A673 (cell line): Measurements from ENCODE around the gene HSDL2. TPM values are rescaled to one million over a fixed set of nuclear protein-coding genes. Genes with fewer than 3 reads are reported as not detected.
"Not testable (repeated sequence)": the region's sequence is repeated elsewhere in the genome, so short reads cannot be mapped to it uniquely, and the experiment has no call there.

Experiments
- BruUV-seq: library from RNA; stranded (reverse); fragments of 400-500 nt; replicated peaks from 2 replicates; lab custom pipeline; 2021; lab: Mats Ljungman, UMichigan
- CTCF ChIA-PET: fragments of 300-600 bp; sonication (Branson Sonifier 250); formaldehyde crosslinking; loops from one replicate; lab custom pipeline; 2022; ENCODE audit warnings: antibody characterized with exemption; lab: Charles Lee
- POLR2A ChIA-PET: fragments of 300-600 bp; sonication (Branson Sonifier 250); formaldehyde crosslinking; loops from one replicate; lab custom pipeline; 2022; ENCODE audit warnings: antibody characterized with exemption; ENCODE audit not compliant: low non-redundant PET; lab: Charles Lee
- DNase-seq: peaks from one replicate; pipeline ENCODE4 v3.0.0-alpha.2; 2015; ENCODE audit warnings: low spot score
- H3K27ac ChIP-seq: fragments of 200-600 bp; sonication (generic); 2 replicates; pipeline ENCODE4 v1.5.1; 2016; ENCODE audit warnings: mixed run types, low read depth, mild to moderate bottlenecking, mixed read lengths, antibody characterized with exemption, low read length; ENCODE audit not compliant: poor library complexity, severe bottlenecking
- H3K27me3 ChIP-seq: fragments of 200-600 bp; sonication (generic); replicated peaks from 2 replicates; pipeline ENCODE4 v1.6.1; 2017; ENCODE audit warnings: mixed run types, low read depth, mild to moderate bottlenecking, mixed read lengths, antibody characterized with exemption, low read length; ENCODE audit not compliant: insufficient read depth, poor library complexity
- H3K36me3 ChIP-seq: fragments of 200-600 bp; sonication (generic); 2 replicates; pipeline ENCODE4 v1.6.1; 2016; ENCODE audit warnings: mixed run types, mild to moderate bottlenecking, mixed read lengths, antibody characterized with exemption, low read length; ENCODE audit not compliant: insufficient read depth, poor library complexity, severe bottlenecking
- H3K4me1 ChIP-seq: fragments of 200-600 bp; sonication (generic); 2 replicates; pipeline ENCODE4 v1.6.1; 2017; ENCODE audit warnings: mixed run types, mild to moderate bottlenecking, mixed read lengths, antibody characterized with exemption, low read length; ENCODE audit not compliant: insufficient read depth, poor library complexity, severe bottlenecking
- H3K4me3 ChIP-seq: fragments of 200-600 bp; sonication (generic); 2 replicates; pipeline ENCODE4 v1.5.1; 2016; ENCODE audit warnings: low read depth, mixed run types, mild to moderate bottlenecking, mixed read lengths, low read length; ENCODE audit not compliant: poor library complexity, severe bottlenecking
- H3K9me3 ChIP-seq: fragments of 200-600 bp; sonication (generic); 2 replicates; pipeline ENCODE4 v1.6.1; 2016; ENCODE audit warnings: mixed run types, low read depth, mild to moderate bottlenecking, mixed read lengths, antibody characterized with exemption, low read length; ENCODE audit not compliant: poor library complexity, severe bottlenecking
- EZH2 ChIP-seq: fragments of 200-600 bp; sonication (generic); IDR thresholded peaks from 2 replicates; pipeline ENCODE4 v1.6.1; 2017; ENCODE audit warnings: borderline replicate concordance, low read depth, mild to moderate bottlenecking, mixed read lengths, antibody characterized with exemption, low read length; ENCODE audit not compliant: poor library complexity, severe bottlenecking
- intact Hi-C: fragments of 100-400 bp; cut with micrococcal nuclease; formaldehyde crosslinking; loops from one replicate; pipeline ENCODE4 v1.10.0; 2022; ENCODE audit not compliant: unreplicated experiment
- total RNA-seq: library from RNA; stranded (reverse); gene quantifications from 2 replicates; pipeline ENCODE4 v1.2.3, GENCODE V29; 2021
- TF ChIP-seq, protein P1 (sequence below): fragments of 300-800, 200-600 bp; sonication (generic); conservative IDR thresholded peaks from 2 replicates; pipeline ENCODE4 v1.5.1; 2017; ENCODE audit warnings: low read depth, mild to moderate bottlenecking, antibody characterized with exemption, low read length, moderate library complexity, mixed read lengths

The HSDL2 gene
- total RNA-seq, 1 experiment from 2014 or later = 28.2 TPM

DNA sequence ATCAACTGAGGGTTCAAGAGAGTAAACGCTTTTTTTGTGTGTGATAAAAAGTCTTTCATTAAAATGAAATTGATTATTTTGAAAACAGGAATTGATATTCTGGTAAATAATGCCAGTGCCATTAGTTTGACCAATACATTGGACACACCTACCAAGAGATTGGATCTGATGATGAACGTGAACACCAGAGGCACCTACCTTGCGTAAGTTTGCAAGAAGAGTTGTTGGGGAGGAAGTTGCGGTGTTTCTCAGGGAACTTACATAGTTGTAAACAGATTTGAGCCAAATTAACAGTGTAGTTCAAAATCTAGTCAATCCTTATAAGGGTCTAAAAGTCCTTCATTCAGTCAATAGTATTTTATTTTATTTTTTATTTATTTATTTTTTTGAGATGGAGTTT lies 28.9 kb downstream of the HSDL2 start:
- Histone ChIP-seq H3K4me3 (no peak overlapping the region), H3K27ac (no peak overlapping the region), H3K36me3 (no peaks in the 10 kb centered on the region), H3K9me3 (no peaks in the 10 kb centered on the region), H3K4me1 (peaks cover 6% of the 10 kb centered on the region), H3K27me3 (no peaks in the 10 kb centered on the region)
- DNase-seq = no peak
- intact Hi-C loops = no loop called here
- TF ChIP-seq EZH2 = no peak
- TF ChIP-seq, protein P1, sequence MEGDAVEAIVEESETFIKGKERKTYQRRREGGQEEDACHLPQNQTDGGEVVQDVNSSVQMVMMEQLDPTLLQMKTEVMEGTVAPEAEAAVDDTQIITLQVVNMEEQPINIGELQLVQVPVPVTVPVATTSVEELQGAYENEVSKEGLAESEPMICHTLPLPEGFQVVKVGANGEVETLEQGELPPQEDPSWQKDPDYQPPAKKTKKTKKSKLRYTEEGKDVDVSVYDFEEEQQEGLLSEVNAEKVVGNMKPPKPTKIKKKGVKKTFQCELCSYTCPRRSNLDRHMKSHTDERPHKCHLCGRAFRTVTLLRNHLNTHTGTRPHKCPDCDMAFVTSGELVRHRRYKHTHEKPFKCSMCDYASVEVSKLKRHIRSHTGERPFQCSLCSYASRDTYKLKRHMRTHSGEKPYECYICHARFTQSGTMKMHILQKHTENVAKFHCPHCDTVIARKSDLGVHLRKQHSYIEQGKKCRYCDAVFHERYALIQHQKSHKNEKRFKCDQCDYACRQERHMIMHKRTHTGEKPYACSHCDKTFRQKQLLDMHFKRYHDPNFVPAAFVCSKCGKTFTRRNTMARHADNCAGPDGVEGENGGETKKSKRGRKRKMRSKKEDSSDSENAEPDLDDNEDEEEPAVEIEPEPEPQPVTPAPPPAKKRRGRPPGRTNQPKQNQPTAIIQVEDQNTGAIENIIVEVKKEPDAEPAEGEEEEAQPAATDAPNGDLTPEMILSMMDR = no peak
- BruUV-seq = no TSS peak
- CTCF ChIA-PET = no interaction called here
- POLR2A ChIA-PET = no interaction called here

DNA sequence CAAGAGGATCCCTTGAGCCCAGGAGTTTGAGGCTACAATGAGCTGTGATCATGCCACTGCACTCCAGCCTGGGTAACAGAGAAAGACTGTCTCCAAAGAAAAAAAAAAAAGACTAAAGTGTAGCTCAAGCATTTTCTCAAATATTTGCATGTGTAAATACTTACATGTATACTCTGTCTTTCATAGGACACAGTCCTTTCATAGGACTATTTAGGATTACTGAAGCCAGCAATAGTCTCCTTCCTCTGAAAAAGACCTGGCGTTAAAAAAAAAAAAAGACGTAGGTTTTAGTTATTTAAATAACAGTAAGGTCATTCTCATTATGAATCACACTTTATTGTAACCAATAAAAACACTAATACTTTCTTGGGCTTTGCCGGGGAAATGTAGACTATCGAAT lies 29.9 kb downstream of the HSDL2 start:
- POLR2A ChIA-PET = interaction anchor here (0.6 kb wide), 1 partner anchor 246 kb away, joined by 5 read pairs; no protein-coding TSS in a partner anchor
- no peaks in the 10 kb centered on the region for H3K9me3 ChIP-seq

DNA sequence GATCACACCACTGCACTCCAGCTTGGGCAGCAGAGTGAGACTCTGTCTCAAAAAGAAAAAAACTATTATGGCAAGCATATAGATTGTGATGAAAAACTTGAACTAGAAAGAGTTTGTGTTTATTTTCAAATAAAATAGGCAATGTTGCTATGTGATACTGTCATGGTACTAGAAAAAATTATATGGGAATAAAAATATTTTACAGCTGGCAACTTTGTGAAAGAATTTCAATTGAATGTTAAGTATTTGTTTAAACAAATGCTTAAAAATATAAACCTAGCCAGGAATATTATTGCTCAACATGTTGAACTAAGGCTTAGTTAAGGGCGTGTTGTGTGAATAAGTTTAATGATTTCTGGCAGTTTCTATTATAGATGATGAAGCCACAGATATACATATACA lies 31.7 kb downstream of the HSDL2 start:
- no peaks in the 10 kb centered on the region for H3K4me1 ChIP-seq
- H3K4me3 ChIP-seq = no peak overlapping the region
- BruUV-seq = no TSS peak
- TF ChIP-seq, protein P1 = no peak
- no peak for TF ChIP-seq EZH2
- no peaks in the 10 kb centered on the region for H3K36me3 ChIP-seq
- no peaks in the 10 kb centered on the region for H3K9me3 ChIP-seq
- ChIA-PET POLR2A (no interaction called here), CTCF (no interaction called here)
- no peak for DNase-seq
- H3K27ac ChIP-seq = no peak overlapping the region
- intact Hi-C loops = no loop called here
- H3K27me3 ChIP-seq = no peaks in the 10 kb centered on the region

More for the DNA sequence above, 29.9 kb downstream of the HSDL2 start:
- intact Hi-C loops = no loop called here
- no TSS peak for BruUV-seq
- TF ChIP-seq EZH2 = no peak
- TF ChIP-seq, protein P1 = no peak
- no peak for DNase-seq
- Histone ChIP-seq H3K27ac (no peak overlapping the region), H3K4me3 (no peak overlapping the region), H3K27me3 (no peaks in the 10 kb centered on the region), H3K36me3 (no peaks in the 10 kb centered on the region), H3K4me1 (no peaks in the 10 kb centered on the region)
- CTCF ChIA-PET = no interaction called here

DNA sequence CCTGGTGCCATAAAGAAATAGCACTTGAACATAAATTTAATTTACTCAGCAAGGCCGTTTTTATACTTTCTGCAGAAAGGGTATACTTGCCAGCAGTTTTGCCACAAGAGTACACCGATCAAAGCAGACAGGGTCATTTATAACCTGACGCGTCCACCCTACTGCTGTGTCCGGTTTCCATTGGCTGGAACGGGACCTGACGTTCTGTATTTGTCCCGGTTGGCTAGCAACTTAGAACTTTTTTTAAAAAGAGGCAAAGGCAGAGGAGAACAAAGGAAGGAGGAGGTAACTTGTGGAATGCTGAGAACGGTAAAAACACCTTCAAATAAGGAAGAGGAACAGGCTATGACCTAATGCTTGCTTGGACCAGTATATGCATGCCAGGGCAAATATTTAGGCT lies 33.8 kb downstream of the HSDL2 start:
- H3K27me3 ChIP-seq, H3K4me3 ChIP-seq, CTCF ChIA-PET, H3K9me3 ChIP-seq, BruUV-seq, intact Hi-C loops, POLR2A ChIA-PET, H3K4me1 ChIP-seq, H3K27ac ChIP-seq, H3K36me3 ChIP-seq, DNase-seq: not testable (repeated sequence)
